Epithelial cell of proximal tubule (primary cell): ENCODE data around the gene PTCD2. TPM values are rescaled to one million over a fixed set of nuclear protein-coding genes. Genes with fewer than 3 reads are reported as not detected.

Experiments
- DNase-seq: peaks from one replicate; pipeline ENCODE4 v3.0.0-alpha.2; 2011; ENCODE audit warnings: low read depth
- H3K4me3 ChIP-seq: 2 replicates; pipeline ENCODE4 v1.5.1; 2011; ENCODE audit warnings: low read depth, mild to moderate bottlenecking, low read length
- total RNA-seq: library from RNA; depleted of rRNA; stranded (reverse); fragments of >200 nt; gene quantifications from 2 replicates; pipeline ENCODE4 v1.2.3, GENCODE V29; 2015
- TF ChIP-seq, protein P1 (sequence below): conservative IDR thresholded peaks from 2 replicates; pipeline ENCODE4 v1.5.1; 2012; ENCODE audit warnings: low read depth, mild to moderate bottlenecking, low read length

PTCD2 gene
- total RNA-seq, 1 donor from 2014 or later, result 6.6 TPM

DNA sequence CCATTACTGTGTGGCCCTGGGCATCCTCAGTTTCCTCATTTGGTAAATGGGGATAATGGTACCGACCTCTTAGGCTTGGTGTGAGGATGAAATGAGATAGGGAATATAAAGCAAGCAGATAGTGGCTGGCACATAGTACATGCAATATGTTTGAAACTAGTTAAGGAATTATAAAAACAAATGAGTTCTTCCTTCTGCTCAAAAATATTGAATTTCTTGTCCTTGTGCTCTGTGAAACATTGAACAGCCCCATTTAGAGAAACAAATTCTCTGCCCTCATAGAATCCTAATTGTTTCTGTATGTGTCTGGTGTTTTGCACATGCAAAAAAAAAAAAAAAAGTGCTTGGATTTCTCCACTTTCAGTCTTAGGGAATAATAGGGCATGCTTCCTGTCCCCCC is 39.7 kb downstream of the PTCD2 start:
- no peak overlapping the region for H3K4me3 ChIP-seq
- no peak for DNase-seq
- TF ChIP-seq, protein P1, sequence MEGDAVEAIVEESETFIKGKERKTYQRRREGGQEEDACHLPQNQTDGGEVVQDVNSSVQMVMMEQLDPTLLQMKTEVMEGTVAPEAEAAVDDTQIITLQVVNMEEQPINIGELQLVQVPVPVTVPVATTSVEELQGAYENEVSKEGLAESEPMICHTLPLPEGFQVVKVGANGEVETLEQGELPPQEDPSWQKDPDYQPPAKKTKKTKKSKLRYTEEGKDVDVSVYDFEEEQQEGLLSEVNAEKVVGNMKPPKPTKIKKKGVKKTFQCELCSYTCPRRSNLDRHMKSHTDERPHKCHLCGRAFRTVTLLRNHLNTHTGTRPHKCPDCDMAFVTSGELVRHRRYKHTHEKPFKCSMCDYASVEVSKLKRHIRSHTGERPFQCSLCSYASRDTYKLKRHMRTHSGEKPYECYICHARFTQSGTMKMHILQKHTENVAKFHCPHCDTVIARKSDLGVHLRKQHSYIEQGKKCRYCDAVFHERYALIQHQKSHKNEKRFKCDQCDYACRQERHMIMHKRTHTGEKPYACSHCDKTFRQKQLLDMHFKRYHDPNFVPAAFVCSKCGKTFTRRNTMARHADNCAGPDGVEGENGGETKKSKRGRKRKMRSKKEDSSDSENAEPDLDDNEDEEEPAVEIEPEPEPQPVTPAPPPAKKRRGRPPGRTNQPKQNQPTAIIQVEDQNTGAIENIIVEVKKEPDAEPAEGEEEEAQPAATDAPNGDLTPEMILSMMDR, result no peak

DNA sequence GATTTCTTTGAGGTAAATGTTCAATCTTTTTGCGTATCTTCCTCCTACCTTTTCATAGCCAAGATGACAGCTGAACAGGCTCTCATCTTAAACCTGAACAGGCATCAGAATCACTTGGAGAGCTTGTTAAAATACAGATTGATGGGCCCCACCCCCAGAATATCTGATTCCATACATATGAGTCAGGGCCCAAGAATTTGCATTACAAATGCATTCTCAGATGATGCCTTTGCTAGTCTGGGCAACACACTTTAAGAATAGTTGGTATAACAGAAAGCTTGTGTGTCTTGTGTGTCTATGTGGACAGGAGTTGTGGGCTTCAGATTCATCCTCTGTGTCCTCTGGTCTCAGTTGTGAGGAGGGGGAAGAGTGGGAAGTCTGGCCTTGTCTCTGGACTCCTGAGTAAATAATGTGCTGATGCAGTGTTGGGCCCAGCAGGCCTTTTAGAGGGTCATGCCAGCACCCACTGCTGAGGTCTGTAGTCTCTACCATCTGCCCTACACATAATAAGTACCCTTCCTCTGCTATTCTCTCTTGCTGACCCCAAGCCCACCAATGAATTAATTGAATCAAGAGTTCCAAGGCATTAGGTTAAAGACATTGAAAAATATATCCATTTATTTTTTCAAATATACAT is 43.1 kb downstream of the PTCD2 start:
- DNase-seq, result peak; percentile 63
- H3K4me3 ChIP-seq, result no peak overlapping the region
- TF ChIP-seq, protein P1, result no peak

DNA sequence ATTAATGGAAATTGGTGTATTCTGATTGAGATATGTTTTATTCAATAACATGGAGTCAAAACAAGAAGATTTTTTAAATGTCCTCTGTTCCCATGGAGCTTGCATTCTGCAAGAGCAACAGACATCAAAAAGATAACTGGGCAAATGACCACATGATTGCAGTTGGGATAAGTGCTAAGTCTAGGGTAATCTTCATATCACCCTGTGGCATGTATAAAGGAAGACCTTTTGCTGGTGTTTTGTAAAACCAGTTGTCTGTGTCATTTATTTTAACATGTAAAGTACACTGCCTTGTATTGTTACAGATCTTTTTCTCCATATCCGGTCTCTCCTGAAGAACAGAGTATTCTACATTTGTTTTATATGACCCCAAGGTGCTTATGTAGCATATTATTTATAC is 44.0 kb downstream of the PTCD2 start:
- TF ChIP-seq, protein P1, result no peak

DNA sequence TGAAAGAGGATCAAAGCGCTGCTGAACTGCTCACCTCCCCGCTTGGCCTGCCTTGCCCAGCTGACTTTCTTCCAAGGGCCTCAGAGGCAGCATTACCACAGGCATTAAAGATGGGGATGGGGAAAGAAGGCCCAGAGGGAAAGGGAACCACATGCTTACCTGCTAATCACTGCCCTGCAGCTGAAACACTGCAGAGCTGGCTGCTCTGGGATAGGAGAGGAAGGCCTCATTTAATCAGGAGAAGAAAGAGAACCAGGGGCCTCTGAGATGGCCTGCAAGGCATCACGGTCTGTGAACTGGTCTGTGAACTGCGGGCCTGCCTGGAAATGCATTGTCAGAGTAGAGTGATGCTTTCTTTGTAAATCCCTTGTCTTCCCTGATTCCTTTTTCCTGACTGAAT is 44.8 kb downstream of the PTCD2 start:
- TF ChIP-seq, protein P1, result no peak
- DNase-seq, result no peak

More for the DNA sequence above, 44.0 kb downstream of the PTCD2 start:
- H3K4me3 ChIP-seq, result no peak overlapping the region
- no peak for DNase-seq

DNA sequence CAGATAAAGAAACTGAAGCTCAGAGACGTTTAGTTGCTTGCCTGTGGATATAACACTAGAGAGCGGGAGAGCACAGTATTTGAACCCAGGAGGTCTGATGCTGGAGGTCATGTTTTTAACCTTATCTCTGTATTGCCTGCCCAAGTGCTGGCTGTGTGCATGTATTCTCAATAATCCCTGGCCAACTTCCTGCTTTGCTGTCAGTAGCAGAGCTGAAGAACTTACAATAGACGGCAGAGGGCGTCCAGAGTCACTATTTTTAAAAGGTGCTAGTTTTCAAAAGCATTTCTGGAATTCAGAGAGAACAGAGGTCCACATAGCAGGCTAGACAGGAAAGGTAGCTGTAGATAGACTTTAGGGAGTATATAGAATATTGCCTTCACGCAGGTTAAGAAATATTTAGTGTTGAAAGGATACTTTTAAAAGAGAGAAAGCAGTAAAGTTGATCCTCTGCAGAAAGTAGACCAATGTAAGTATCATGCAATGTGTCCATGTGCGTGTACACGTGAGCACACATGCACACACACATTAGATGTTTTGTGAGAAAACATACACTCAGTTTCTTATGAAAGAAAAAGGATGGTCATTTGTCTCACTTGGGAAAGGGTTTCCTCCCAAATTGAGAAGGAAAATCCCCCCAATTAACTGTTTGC is 46.3 kb downstream of the PTCD2 start:
- TF ChIP-seq, protein P1, result peak; percentile 81
- DNase-seq, result no peak
- H3K4me3 ChIP-seq, result no peak overlapping the region

More for the DNA sequence above, 44.8 kb downstream of the PTCD2 start:
- no peak overlapping the region for H3K4me3 ChIP-seq

DNA sequence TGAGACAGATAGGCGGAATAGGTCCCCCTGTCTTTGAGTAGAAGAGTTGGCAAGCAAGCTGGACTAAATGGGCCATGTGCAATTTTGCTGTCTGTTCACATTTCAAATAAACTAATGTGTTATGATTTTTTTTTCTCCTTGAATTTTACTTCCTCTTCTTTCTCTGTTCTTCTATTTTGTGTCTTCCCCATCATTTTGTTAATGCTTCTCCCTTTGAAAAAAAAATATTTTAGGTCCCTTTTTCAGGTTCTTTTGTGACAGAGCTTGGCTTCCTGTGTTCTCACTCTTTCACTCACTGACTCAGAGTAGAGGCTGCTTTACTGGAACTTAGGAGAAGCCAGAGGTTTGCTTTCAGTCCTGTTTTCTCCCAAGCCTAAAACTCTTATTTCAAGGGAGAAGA is 48.1 kb downstream of the PTCD2 start:
- no peak overlapping the region for H3K4me3 ChIP-seq
- TF ChIP-seq, protein P1, result no peak
- no peak for DNase-seq

DNA sequence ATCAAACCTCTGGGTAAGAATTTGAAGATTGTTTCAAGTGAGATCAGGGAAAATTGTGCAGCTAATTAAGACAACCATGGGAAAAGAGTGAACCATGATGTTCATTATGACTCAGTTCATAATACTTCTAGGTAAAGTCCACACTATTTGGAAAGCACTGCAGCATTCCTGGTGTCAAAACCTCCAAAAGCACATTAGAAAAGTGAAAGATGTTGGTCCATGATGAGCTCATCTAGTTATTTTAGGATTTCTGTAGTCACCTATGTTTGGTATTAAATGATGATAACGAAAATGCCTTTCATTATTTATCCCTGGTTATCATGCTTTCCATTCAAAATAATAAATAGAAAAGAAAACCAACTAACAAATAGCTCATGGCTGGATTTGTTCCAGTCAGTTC is 49.1 kb downstream of the PTCD2 start:
- TF ChIP-seq, protein P1, result no peak
- H3K4me3 ChIP-seq, result no peak overlapping the region
- no peak for DNase-seq
